Measurements from ENCODE around the gene TWIST1. TPM values are rescaled to one million over a fixed set of nuclear protein-coding genes. Genes with fewer than 3 reads are reported as not detected.

TWIST1 gene
- polyA plus RNA-seq, 6 donors from 2014 or later, result not detected

DNA sequence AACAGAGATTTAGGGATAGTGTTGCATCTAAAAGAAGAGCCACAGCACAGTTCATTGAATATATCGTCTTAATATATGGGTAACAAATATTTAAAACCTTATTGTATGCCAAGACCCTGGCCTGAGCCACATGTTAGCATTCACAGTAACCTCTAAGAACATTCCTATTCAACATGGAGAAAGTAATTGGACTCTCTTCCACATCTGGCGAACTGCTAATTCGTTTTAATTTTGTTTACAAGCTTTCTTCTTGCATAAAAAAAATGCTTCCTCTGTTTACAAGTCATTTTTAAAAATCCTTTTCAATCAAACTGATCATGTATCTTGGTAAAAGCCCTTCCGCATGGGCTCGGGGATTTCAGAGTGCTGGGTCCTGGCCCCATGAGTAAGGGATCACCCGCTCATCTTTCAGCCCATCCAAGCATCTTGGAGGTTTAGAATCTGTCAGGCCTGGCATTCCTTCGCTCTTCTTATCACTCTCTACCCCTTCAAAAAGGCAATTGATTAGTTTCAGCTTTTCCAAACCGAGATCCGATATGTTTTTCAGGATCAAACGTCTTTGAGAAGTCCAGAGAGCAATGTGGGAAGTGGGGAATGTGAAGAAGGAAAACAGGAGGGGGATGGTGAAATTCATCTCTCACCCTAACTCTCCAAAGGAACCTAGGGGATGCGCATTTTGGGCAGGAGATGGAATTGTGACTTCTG is 7.3 kb downstream of the TWIST1 start:
- H3K4me3 Mint-ChIP-seq, result no peak overlapping the region

DNA sequence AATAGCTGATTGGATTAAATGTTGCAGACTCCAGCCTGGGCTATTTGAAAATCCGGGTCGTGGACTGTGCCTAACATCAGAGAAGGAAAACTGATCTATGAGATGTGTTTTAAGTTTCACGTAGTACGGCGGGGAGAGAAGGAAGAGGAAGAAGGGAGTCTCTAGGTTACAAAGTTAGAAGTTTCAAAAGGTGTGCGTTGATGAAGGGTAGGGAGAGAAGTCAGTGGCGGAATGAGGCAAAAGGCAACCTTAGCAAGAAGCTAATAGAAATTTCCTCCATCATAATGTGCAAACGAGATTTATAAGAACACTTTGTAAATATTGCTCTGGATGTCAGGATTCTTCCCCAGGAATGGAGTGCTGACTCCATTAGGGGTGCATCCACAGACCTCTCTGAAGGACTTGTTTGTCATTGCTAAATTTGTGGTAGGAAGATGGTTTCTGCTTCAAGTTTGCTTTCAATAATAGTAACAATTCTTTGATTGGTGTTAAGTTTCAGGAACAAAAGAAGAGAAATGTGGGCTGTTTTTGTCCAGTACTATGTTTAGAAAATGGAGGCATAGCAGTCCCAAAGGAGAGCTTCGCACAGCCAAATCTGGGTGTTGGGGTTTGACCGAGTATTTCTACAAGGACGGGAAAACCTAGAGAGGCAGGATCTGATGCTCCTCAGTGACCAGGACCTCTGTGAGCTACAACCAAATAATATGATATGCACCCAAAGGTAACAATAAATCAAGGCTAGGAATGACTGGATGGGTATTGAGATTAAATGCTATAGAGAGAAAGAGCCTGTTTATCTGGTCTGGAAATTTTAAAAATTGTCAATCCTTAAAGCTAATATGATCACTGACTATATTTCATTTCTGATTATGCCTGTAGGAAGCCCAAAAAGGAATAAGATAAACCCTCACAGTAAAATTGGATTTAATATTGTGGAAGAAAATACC is 8.2 kb downstream of the TWIST1 start:
- Mint-ChIP-seq H3K4me3 (peak overlapping the region in 1 of 8 donors; percentile 3), H3K4me1 (peaks cover 18 to 42% (median 35%) of the 10 kb centered on the region in 3 donors)
- no peak for DNase-seq

More for the DNA sequence above, 7.3 kb downstream of the TWIST1 start:
- DNase-seq (no peak), ATAC-seq (ENCODE audit: low read depth in 2 of 2) (no peak)
- H3K27ac Mint-ChIP-seq, result no peak overlapping the region
- H3K4me1 Mint-ChIP-seq, result peaks cover 18 to 42% (median 35%) of the 10 kb centered on the region in 3 donors
- H3K27me3 Mint-ChIP-seq, result peaks cover 92 to 95% (median 95%) of the 10 kb centered on the region in 3 donors
- peaks cover 0 to 18% (median 6%) of the 10 kb centered on the region in 7 donors for H3K9me3 Mint-ChIP-seq
- peaks cover 0 to 6% of the 10 kb centered on the region in 2 donors for H3K36me3 Mint-ChIP-seq

DNA sequence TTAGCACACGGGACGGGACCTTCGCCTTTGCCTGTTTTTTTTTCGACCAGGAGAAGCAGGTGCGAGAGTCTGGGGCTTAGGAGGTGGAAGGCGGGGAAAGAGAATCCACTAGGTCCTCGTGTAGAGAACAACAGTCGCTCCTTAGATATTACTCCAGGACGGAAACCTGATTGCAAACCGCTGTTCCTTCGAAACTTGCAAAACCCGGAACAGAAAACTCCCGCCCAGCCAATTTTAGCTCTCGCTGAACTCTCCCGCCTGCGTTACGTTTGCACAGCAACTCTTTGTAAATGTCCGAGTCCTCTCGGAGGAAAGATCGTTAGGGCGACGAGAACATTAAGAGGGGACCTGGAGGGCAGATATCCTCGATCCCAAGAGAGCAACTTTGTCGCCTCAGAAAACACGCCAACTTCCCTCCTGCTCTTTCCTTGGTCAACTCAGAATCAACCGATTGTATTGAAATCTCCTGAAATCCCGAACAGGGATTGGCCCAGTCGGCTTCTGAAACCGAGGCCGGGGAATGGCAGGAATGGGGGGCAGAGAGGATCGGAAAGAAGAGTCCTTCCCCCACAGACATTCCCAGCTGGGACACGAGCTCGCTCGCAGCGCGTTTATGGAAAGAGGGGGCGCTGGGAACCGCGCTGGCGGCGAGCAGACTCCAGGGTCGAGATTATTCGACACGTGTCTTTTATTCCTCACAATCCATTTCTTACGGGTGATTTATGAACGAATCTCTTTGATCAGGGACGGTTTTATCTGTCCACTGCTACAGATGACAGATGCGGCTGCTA is 9.9 kb downstream of the TWIST1 start:
- Mint-ChIP-seq H3K9me3 (peaks cover 0 to 39% (median 6%) of the 10 kb centered on the region in 7 donors), H3K4me3 (peak overlapping the region in 7 of 8 donors; percentile 40 to 87 (median 74)), H3K4me1 (peaks cover 18 to 42% (median 35%) of the 10 kb centered on the region in 3 donors), H3K27me3 (peaks cover 95 to 100% (median 97%) of the 10 kb centered on the region in 3 donors), H3K27ac (peak overlapping the region in 2 of 6 donors; percentile 32 to 54), H3K36me3 (peaks cover 0 to 6% of the 10 kb centered on the region in 2 donors)
- no peak for DNase-seq
- ATAC-seq (ENCODE audit: low read depth in 2 of 2), result no peak

More for the DNA sequence above, 8.2 kb downstream of the TWIST1 start:
- no peak for ATAC-seq (ENCODE audit: low read depth in 2 of 2)
- Mint-ChIP-seq H3K9me3 (peaks cover 0 to 27% (median 6%) of the 10 kb centered on the region in 7 donors), H3K27ac (peak overlapping the region in 1 of 6 donors; percentile 16), H3K27me3 (peaks cover 95 to 98% (median 96%) of the 10 kb centered on the region in 3 donors), H3K36me3 (peaks cover 0 to 6% of the 10 kb centered on the region in 2 donors)

DNA sequence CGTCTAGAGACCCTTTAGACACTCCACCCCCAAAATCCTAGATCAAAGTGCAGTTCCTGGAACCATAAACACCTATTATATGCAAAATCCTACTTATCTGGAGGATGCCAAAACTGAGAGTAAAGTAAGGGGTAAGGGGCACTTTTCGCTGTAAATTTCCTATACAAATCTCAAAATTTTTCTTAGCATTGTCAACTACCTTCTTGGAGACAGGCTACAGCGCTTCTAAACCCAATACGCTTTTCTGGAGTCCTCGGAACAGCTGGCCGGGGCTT is 10.4 kb downstream of the TWIST1 start:
- DNase-seq (no peak), ATAC-seq (ENCODE audit: low read depth in 2 of 2) (no peak)
- H3K27me3 Mint-ChIP-seq, result peaks cover 90 to 96% (median 92%) of the 10 kb centered on the region in 3 donors
- H3K27ac Mint-ChIP-seq, result no peak overlapping the region
- H3K4me3 Mint-ChIP-seq, result peak overlapping the region in 7 of 8 donors; percentile 40 to 87 (median 74)
- H3K9me3 Mint-ChIP-seq, result peaks cover 0 to 38% (median 6%) of the 10 kb centered on the region in 7 donors
- peaks cover 0 to 6% of the 10 kb centered on the region in 2 donors for H3K36me3 Mint-ChIP-seq
- peaks cover 18 to 42% (median 35%) of the 10 kb centered on the region in 3 donors for H3K4me1 Mint-ChIP-seq

DNA sequence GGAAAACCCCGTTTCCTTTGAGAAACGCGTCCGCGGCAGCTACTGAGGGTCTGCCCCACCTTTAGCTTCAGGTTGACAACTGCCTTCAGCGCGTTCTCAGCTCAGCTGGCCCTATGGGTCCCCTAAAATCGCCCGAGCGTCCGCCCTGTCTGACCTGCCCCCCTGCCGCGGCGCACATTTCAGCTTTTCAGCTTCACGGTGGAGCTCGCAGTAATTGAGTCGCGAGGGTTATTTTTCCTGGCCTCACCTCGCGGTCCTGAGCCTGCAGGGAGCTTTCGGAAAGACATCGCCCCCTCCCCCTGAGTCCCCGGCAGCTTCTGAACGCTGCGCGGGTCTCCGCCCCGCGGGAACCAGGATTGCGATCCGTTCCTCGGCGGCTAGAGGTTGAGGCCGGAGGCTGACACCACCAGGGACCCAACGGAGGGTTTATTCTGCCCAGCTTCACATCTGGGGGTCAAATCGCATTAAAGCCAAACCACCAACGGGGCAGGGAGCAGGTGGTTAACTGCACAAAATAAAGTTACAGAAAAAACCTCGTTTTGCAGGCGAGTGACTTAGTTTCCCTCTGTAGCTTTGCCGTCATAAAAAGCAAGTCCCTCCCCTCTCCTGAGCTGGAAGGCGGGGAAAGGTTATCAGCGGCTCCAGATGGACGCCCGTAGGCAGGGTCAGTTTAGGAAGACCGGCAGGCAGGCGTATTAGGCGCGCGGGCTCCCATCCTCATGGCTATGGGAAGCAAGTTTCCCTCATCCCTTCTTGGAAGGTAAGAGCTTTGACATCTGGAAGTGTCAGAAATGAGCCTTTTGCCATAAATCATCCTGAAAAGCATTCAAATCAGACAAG is 11.0 kb downstream of the TWIST1 start:
- Mint-ChIP-seq H3K9me3 (peaks cover 0 to 33% (median 5%) of the 10 kb centered on the region in 7 donors), H3K4me3 (peak overlapping the region in 7 of 8 donors; percentile 42 to 87 (median 68)), H3K27me3 (peaks cover 89 to 91% (median 90%) of the 10 kb centered on the region in 3 donors), H3K27ac (peak overlapping the region in 1 of 6 donors; percentile 48), H3K36me3 (peaks cover 0 to 6% of the 10 kb centered on the region in 2 donors), H3K4me1 (peaks cover 18 to 37% (median 35%) of the 10 kb centered on the region in 3 donors)
- DNase-seq, result no peak
- no peak for ATAC-seq (ENCODE audit: low read depth in 2 of 2)

DNA sequence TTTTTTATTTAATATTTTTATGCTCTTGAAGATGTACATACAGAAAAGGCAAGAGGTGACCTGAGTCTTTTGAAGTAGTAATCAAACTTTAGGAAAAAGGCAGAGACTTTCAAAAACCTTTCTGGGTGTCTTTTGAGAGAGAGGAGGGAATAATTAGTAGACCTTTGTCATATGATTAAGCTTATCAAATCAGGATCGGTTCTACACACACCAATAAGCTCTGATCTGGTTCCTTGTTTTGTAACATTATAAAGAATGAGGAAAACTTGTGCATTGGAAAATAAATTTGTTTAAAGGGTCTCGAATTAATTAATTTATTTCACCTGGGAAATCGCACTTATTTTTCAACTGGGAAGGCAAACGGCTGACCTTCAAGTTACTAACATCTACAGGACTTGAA is 11.9 kb downstream of the TWIST1 start:
- no peak overlapping the region for H3K27ac Mint-ChIP-seq
- peaks cover 0 to 33% (median 4%) of the 10 kb centered on the region in 7 donors for H3K9me3 Mint-ChIP-seq
- DNase-seq (no peak), ATAC-seq (ENCODE audit: low read depth in 2 of 2) (no peak)
- peak overlapping the region in 2 of 8 donors; percentile 55 to 61 for H3K4me3 Mint-ChIP-seq
- peaks cover 14 to 30% (median 28%) of the 10 kb centered on the region in 3 donors for H3K4me1 Mint-ChIP-seq
- H3K27me3 Mint-ChIP-seq, result peaks cover 84 to 91% (median 90%) of the 10 kb centered on the region in 3 donors
- H3K36me3 Mint-ChIP-seq, result no peaks in the 10 kb centered on the region

DNA sequence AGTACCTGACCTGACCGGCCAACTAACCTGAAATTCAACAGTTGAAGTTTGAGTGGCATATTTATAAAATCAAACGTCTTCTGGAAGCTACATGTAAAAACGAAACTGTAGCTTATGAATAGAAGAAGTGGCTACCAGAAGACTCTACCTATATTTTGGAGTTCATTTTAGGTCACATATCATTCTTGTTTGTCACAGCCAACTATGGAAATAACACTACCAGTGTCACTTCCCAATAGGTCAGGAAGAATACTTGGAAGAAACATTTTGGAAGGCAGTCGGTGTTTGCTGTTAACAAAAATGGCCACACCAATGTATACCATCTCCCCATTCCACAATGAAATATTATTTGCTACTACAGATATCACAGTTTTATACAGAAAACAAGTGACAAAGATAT is 12.6 kb downstream of the TWIST1 start:
- H3K36me3 Mint-ChIP-seq, result no peaks in the 10 kb centered on the region
- H3K9me3 Mint-ChIP-seq, result peaks cover 0 to 33% (median 4%) of the 10 kb centered on the region in 7 donors
- DNase-seq (no peak), ATAC-seq (ENCODE audit: low read depth in 2 of 2) (no peak)
- no peak overlapping the region for H3K4me3 Mint-ChIP-seq
- no peak overlapping the region for H3K27ac Mint-ChIP-seq
- H3K4me1 Mint-ChIP-seq, result peaks cover 14 to 30% (median 28%) of the 10 kb centered on the region in 3 donors
- peaks cover 80 to 90% (median 88%) of the 10 kb centered on the region in 3 donors for H3K27me3 Mint-ChIP-seq

DNA sequence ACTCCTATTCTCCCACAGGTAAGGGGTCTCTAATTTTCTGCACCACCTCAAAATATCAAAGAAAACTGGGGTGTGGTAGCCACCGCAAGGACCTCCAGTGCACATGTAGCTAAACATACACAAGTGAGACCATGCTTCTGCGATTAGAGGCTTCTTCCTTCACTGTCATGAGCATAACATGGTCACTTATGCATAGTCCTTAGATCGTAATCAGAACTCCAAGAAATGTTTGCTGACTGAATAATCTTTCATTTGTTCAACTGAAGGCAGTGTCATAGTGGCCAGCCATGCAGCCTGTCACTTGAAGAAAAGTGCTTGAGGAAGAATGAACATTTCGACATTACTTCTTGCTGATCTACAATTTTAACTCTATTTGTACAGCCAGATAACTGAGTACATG is 14.6 kb downstream of the TWIST1 start:
- H3K27me3 Mint-ChIP-seq, result peaks cover 71 to 85% (median 78%) of the 10 kb centered on the region in 3 donors

DNA sequence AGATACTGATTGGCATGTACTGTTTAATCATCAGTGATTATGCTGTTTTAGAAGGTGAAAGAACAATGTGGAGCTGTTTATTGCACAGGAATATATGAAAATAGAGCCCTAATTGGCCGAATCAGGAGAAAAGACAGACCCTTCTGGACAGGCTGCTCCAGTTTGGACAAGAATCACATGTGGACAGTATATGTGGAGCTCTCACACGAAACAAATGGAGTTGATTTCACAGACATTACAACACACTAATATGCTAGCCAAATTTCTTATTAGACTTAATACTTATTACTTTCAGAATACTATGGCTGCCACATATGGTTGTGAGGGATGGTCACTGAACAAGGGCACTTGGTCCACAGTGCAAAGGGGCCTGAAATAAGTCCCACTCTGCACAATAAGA is 15.5 kb downstream of the TWIST1 start:
- no peak overlapping the region for H3K4me3 Mint-ChIP-seq
- no peak for ATAC-seq (ENCODE audit: low read depth in 2 of 2)
- no peaks in the 10 kb centered on the region for H3K36me3 Mint-ChIP-seq

More for the DNA sequence above, 14.6 kb downstream of the TWIST1 start:
- DNase-seq (no peak), ATAC-seq (ENCODE audit: low read depth in 2 of 2) (no peak)
- H3K9me3 Mint-ChIP-seq, result peaks cover 0 to 21% (median 2%) of the 10 kb centered on the region in 7 donors
- no peak overlapping the region for H3K4me3 Mint-ChIP-seq
- H3K27ac Mint-ChIP-seq, result no peak overlapping the region
- H3K36me3 Mint-ChIP-seq, result no peaks in the 10 kb centered on the region
- H3K4me1 Mint-ChIP-seq, result peaks cover 9 to 24% (median 22%) of the 10 kb centered on the region in 3 donors

DNA sequence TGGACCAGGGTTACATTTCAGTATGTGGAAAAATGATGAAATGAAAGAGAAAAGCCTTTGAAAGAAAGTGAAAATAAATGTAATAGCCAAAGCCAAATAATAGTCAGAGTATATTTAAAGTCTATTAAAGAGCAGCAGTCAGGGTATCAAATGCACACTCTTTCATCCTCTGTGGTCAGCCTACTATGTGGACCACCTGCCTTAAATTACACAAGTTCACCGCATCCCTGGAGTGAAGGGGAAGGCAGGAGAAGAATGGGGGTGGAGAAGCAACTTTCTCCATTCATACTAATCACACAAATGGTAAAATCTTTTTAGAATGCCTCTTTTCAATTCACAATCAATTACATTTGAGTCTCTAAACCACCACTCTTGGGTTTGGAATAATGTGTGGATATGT is 16.0 kb downstream of the TWIST1 start:
- H3K4me1 Mint-ChIP-seq, result peaks cover 0 to 10% (median 8%) of the 10 kb centered on the region in 3 donors
- no peaks in the 10 kb centered on the region for H3K36me3 Mint-ChIP-seq
- ATAC-seq (ENCODE audit: low read depth in 2 of 2) (no peak), DNase-seq (no peak)
- peaks cover 0 to 21% (median 2%) of the 10 kb centered on the region in 7 donors for H3K9me3 Mint-ChIP-seq
- no peak overlapping the region for H3K27ac Mint-ChIP-seq
- H3K27me3 Mint-ChIP-seq, result peaks cover 62 to 71% (median 64%) of the 10 kb centered on the region in 3 donors
- no peak overlapping the region for H3K4me3 Mint-ChIP-seq

More for the DNA sequence above, 15.5 kb downstream of the TWIST1 start:
- peaks cover 2 to 14% (median 13%) of the 10 kb centered on the region in 3 donors for H3K4me1 Mint-ChIP-seq
- DNase-seq, result no peak
- H3K27ac Mint-ChIP-seq, result no peak overlapping the region
- peaks cover 66 to 75% (median 68%) of the 10 kb centered on the region in 3 donors for H3K27me3 Mint-ChIP-seq
- H3K9me3 Mint-ChIP-seq, result peaks cover 0 to 21% (median 2%) of the 10 kb centered on the region in 7 donors

DNA sequence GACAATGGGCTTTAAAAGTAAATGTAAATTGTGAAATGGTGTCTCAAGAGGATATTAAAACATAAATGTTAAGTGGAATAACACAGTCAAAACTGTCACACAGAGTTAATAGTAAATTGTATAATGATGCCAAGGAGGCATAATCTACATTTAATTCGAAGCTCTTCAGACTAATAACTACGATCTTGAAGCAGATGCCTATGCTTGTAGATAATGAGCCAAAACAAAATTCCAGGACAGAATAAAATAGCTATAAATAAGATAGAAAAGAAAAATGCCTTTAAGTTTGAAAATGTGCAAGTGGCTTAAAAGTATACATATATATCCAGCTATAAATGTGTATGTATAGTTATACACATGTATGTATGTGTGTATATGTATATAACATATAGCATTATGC is 17.5 kb downstream of the TWIST1 start:
- H3K4me1 Mint-ChIP-seq, result no peaks in the 10 kb centered on the region
- no peak overlapping the region for H3K4me3 Mint-ChIP-seq
- peaks cover 50 to 55% (median 55%) of the 10 kb centered on the region in 3 donors for H3K27me3 Mint-ChIP-seq
- peaks cover 0 to 18% (median 2%) of the 10 kb centered on the region in 7 donors for H3K9me3 Mint-ChIP-seq
- no peaks in the 10 kb centered on the region for H3K36me3 Mint-ChIP-seq
- H3K27ac Mint-ChIP-seq, result no peak overlapping the region
- DNase-seq (no peak), ATAC-seq (ENCODE audit: low read depth in 2 of 2) (no peak)

DNA sequence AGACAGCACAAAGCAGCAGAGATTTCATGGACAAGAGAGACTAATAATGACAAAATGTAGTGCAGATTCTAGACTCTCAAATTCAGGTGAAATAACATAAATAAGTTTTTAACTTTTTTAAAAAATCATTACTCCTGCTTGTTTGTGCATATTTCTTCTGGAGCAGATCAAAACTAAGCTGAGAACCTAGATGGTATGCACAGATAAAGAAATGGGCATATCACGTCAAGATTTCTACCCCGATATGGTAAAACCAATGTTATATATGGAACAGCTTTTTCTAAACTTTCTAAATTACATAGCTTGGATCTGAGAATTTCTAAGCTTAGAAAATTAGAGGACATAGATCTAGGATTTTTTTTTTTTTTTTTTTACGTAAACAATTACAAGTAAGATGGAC is 18.2 kb downstream of the TWIST1 start:
- Mint-ChIP-seq H3K27ac (no peak overlapping the region), H3K4me3 (no peak overlapping the region), H3K36me3 (no peaks in the 10 kb centered on the region), H3K4me1 (no peaks in the 10 kb centered on the region), H3K9me3 (peaks cover 0 to 11% (median 0%) of the 10 kb centered on the region in 7 donors), H3K27me3 (peaks cover 42 to 55% (median 50%) of the 10 kb centered on the region in 3 donors)
- ATAC-seq (ENCODE audit: low read depth in 2 of 2) (no peak), DNase-seq (no peak)
